PC-3 (cell line): ENCODE data around the gene TRIM66.

Experiments
- CTCF ChIP-seq: fragments of 300-600 bp; sonication (generic); conservative IDR thresholded peaks from 2 replicates; pipeline ENCODE4 v1.5.1; 2017; ENCODE audit warnings: antibody characterized with exemption, low read depth, mild to moderate bottlenecking, low read length
- EZH2 ChIP-seq: fragments of 300-600 bp; sonication (generic); IDR thresholded peaks from one replicate; pipeline ENCODE4 v1.6.1; 2017; ENCODE audit warnings: antibody characterized with exemption, mild to moderate bottlenecking, low read length; ENCODE audit not compliant: unreplicated experiment
- EZH2phosphoT487 ChIP-seq: fragments of 300-600 bp; sonication (generic); IDR thresholded peaks from 2 replicates; pipeline ENCODE4 v1.6.1; 2018; ENCODE audit warnings: mild to moderate bottlenecking, antibody characterized with exemption, low read length, borderline replicate concordance

- TF ChIP-seq CTCF (no peak), EZH2 (no peak), EZH2phosphoT487 (no peak)
Observed at GRCh38 chr11:8698917-8699441, 16.5 kb upstream of the TRIM66 start.
